ENCODE measurements around the gene CITED1.

The CITED1 gene

GRCh38 chrX:72308566-72309296 is 3.0 kb upstream of the CITED1 start:
- peak; percentile 62 for DNase-seq

- DNase-seq = no peak
Observed at GRCh38 chrX:72308209-72308565, 2.5 kb upstream of the CITED1 start.

- DNase-seq = no peak
Observed at GRCh38 chrX:72307646-72308051, 1.9 kb upstream of the CITED1 start.

GRCh38 chrX:72306851-72307645 is 1.3 kb upstream of the CITED1 start:
- peak; percentile 72 for DNase-seq

- DNase-seq = no peak
Observed at GRCh38 chrX:72306085-72306801, 529 bp upstream of the CITED1 start.

GRCh38 chrX:72304877-72305276 is 837 bp downstream of the CITED1 start:
- DNase-seq = no peak

GRCh38 chrX:72301781-72302180 is 3.9 kb downstream of the CITED1 start:
- DNase-seq = no peak

GRCh38 chrX:72299891-72300630 is 5.7 kb downstream of the CITED1 start:
- no peak for DNase-seq

- peak; percentile 19 for DNase-seq
Observed at GRCh38 chrX:72297953-72298730, 7.6 kb downstream of the CITED1 start.

- DNase-seq = no peak
Observed at GRCh38 chrX:72296991-72297390, 8.7 kb downstream of the CITED1 start.

- no peak for DNase-seq
Observed at GRCh38 chrX:72295745-72296144, 10.0 kb downstream of the CITED1 start.

GRCh38 chrX:72294497-72294896 is 11.2 kb downstream of the CITED1 start:
- DNase-seq = no peak

- no peak for DNase-seq
Observed at GRCh38 chrX:72282302-72282701, 23.4 kb downstream of the CITED1 start.

GRCh38 chrX:72280321-72280845 is 25.3 kb downstream of the CITED1 start:
- peak; percentile 28 for DNase-seq

GRCh38 chrX:72276478-72276953 is 29.2 kb downstream of the CITED1 start:
- no peak for DNase-seq

- no peak for DNase-seq
Observed at GRCh38 chrX:72274526-72274925, 31.2 kb downstream of the CITED1 start.

GRCh38 chrX:72273718-72274117 is 32.0 kb downstream of the CITED1 start:
- DNase-seq = no peak

- DNase-seq = peak; percentile 15
Observed at GRCh38 chrX:72272868-72273267, 32.8 kb downstream of the CITED1 start.

- no peak for DNase-seq
Observed at GRCh38 chrX:72271812-72272211, 33.9 kb downstream of the CITED1 start.

- no peak for DNase-seq
Observed at GRCh38 chrX:72271091-72271788, 34.5 kb downstream of the CITED1 start.

All from fibroblast of skin of back (primary cell).